ENCODE data around the gene REN.

GRCh38 chr1:204130178-204130577, 36.0 kb downstream of the REN start:
- no peak for TF ChIP-seq EZH2 (IDR thresholded peaks at IDR 0.05; ENCODE audit: insufficient read depth, poor library complexity, severe bottlenecking)
- no peak for TF ChIP-seq EZH2phosphoT487 (IDR thresholded peaks at IDR 0.05; ENCODE audit: insufficient read depth, low read depth)

Data from GM23248 (cell line).